ENCODE measurements around the gene INSRR.

The INSRR gene

DNA sequence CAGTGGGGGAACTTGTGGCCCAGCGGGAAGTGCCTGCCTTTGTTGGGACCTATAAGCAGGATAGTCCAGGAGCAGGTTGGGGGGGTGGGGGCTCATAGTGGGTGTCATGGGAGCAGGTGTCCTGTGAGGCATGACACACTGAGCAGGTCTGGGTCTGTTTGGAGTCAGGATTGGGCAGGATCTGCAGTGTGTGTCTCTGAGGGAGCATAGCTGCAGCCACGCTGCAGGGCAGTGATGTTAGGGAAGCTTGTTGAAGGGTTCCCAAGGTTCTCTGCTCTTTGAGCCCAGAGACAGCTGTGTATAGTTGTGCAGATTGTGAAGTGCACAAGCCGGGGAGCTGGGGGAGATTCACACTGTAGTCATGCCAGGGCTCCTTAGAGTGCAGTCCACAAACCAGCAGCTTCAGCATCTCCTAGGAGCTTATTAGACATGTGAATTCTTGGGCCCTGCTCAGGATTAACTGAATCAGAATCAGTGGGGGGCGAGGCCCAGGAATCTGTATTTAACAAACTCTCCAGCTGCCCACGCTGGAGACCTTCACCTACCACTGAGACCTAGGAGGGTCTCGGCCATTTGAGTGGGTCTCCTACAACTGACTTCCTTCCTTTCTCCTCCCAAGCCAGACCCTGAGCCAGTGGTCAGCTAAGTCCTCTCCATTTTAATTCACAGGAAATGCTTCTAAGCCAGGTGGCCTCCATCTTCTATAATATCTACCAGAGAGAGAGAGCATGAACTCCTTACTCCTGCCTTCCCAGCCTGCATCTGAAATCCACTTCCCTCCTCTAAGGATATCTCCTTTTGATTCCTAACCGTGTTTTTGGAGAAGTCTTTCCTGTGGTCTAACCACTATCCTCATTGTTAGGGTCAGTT, 11.1 kb downstream of the INSRR start:
- DNase-seq, result no peak

DNA sequence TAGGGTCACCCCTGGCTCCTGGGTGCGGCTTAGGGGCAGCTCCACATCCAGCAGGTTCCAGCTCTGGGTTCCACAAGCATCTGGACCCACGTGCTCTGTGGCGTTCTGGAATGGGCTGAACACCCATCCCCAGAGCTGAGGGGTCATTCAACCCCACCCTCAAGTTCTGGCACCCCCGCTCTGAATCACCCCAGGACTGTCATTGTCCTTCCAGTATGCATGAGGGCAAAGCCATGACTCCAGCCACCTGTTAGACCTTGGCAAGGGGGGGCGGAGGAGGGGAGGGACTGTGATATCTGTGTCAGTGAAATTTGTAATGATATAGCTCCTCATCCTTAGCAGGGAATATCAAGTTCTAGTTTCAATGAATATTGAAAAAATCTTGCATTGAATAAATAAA, 12.3 kb downstream of the INSRR start:
- DNase-seq, result no peak

DNA sequence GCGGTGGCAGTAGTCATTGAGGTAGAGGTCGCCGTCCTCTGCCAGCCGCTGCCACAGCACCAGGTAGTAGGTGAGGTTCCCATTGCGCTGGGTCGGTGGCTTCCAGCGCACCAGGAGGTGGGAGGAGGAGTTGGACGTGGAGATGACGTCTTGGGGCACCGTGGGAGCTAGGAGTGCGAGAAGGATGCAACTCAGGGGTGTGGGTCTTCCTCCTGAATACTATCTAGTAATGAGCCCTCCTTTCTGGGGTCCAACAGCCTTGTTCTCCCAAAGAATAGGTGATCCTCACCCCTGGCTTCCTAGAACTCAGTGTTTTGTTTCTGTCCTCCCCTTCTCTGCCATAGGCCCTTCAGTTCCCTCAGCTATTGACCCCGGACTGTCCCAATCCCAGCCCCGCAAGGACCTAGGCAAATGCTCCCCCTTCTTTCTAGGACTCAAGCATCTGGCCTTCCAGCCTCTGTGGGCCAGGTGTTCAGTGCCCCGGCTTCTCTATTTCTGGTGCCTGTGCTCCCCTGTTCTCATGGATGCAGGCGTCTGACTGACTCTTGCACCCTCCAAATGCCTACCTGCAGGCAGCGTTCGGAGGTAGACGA, 12.9 kb downstream of the INSRR start:
- DNase-seq, result no peak

- DNase-seq, result no peak
Observed at GRCh38 chr1:156845055-156845952, 13.6 kb downstream of the INSRR start.

GRCh38 chr1:156844638-156845037, 14.3 kb downstream of the INSRR start:
- DNase-seq, result no peak

GRCh38 chr1:156844102-156844501, 14.8 kb downstream of the INSRR start:
- DNase-seq, result no peak

DNA sequence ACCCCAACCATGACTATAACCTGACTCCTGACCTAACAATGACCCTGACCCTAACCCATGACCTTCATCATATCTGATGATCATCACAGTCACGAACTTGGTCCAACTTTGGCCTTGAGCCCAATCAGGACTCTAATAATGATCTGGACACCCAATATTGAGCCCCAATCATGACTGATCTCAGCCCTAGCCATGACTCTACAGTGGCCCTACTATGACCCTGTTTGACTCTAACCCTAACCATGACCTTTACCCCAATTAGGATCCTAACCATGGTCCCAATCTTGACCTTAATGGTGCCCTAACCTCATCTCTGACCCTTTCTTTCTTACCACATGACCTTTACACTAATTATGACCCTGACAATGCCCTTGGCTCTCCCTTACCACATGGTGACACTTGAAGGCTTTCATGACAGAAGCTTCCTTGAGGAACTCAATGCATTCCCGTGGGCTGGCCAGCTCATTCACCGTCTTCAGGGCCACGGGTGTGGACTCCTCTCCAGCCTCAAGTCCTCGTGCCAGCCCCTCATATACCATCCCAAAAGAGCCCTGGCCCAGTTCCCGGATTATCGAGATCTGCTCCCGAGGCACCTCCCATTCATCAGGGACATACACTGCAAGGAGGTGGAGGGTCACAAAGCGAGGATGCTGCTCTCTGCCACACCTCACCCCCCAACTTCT, 16.2 kb downstream of the INSRR start:
- DNase-seq, result no peak

- DNase-seq, result no peak
Observed at GRCh38 chr1:156841295-156841855, 17.5 kb downstream of the INSRR start.

DNA sequence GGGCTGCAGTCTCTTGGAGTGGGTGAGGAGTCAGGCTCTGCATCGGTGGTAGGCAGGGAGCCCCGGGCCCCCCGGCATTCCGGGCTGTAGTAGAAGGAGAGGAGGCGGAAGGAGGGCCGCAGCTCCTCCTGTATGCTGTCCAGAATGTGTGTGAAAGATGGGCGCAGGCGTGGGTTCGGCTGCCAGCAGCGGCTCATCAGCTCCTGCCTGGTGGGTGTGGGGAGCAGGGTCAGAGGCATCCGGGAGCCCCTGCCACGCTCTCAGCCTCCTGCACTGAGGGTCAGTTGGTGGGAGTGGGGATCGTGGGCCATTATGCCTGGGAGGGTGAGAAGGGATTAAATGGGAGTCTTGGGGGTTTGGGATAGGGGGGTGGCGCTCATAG, 18.0 kb downstream of the INSRR start:
- no peak for DNase-seq

DNA sequence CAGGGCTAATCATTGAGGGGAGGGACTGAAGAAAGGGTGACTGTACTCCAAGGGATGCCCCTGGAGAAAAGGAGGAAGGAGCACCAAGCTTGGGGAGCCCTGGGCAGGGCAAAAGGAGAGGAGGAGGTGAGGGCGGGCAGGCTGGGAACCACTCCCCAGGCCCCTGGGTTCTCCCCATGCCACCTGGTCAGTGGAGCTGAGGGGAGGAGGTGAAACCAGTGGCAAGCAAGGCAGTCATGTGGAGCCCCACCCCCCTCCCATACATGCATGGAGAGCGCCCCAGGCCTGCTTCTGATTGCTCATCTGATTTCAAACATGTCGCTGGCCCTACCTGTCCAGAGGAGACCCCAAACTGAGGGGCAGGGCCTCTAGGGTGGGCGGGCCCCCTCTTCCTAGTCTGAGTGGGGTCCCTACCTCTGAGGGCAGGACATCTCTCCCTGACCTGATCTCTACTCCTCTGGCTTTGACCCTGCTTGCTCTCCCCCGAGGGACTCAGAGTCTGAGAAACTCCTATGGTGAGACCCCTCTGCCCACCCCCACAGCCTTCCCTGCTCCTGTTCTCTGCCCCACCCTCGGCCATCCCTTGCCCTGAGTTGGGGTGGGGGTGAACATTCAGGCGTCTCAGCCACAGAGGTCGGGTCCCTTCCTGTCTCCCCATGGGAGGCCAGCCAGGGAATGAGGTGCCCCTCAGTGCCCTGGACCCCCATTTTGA, 18.6 kb downstream of the INSRR start:
- no peak for DNase-seq

GRCh38 chr1:156839426-156840109, 19.3 kb downstream of the INSRR start:
- no peak for DNase-seq

- no peak for DNase-seq
Observed at GRCh38 chr1:156838972-156839371, 19.9 kb downstream of the INSRR start.

DNA sequence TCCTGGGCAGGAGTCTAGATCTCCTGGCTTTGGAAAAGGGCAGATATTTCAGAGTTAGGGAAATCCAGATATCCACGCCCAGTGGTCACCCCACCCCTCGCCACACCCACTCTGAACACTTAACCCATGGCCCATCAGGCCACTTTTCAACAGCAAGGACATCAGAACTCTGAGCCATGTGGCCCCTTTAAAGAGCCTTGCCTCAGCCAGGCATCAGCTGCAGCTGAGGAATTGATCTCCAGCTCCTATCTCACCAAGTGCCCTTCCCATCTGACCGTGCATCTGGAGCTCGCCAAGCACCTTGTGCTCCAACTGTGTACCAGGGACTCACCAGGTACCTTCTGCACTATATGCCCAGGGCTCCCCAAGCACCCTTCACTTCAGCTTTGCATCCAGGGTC, 22.0 kb downstream of the INSRR start:
- DNase-seq, result no peak

- no peak for DNase-seq
Observed at GRCh38 chr1:156836041-156836654, 22.8 kb downstream of the INSRR start.

GRCh38 chr1:156834322-156834721, 24.6 kb downstream of the INSRR start:
- DNase-seq, result no peak

GRCh38 chr1:156833603-156834002, 25.3 kb downstream of the INSRR start:
- DNase-seq, result no peak

DNA sequence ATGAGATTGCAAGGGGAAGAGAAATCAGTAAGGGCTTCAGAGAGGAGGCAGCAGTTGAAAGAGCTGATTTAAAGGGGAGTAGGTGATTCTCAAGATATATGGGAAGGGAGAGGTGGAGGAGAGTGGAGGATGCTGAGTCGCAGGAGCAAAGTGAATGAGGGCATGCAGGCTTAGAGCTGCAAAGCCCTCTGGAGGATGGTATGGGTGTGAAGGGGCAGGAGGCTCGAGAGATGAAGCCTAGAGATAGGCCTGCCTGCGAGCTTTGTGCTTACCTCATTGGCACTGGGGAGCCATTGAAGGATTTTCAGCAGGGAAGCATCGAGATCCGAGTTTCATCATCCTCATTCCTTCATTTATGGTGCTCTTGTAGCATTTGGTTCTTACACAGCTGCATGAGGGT, 26.5 kb downstream of the INSRR start:
- no peak for DNase-seq

GRCh38 chr1:156828400-156829124, 30.4 kb downstream of the INSRR start:
- no peak for DNase-seq

DNA sequence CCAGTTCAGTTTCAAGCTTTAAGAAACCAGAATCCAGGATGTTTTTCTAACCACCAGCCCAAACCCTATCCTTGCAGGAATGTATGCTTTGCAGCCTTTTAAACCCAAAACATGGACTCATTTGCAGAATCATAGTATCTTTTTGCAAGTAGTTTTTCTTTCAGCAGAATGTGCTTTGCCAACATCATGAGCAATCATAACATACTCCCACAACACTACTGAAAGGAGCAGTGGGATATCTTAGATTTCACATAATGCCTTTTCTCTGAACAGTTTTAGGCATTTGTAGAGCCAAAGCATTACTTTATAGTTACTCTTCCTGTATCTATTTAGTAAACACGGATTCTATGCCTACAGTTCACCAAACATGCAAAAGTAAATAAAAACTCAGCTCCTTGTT, 32.3 kb downstream of the INSRR start:
- DNase-seq, result no peak

GRCh38 chr1:156823210-156823790, 35.6 kb downstream of the INSRR start:
- DNase-seq, result no peak
